ENCODE measurements around the gene TAS1R2. TPM values are rescaled to one million over a fixed set of nuclear protein-coding genes. Genes with fewer than 3 reads are reported as not detected.
A peak's percentile ranks its signal among the peaks of the same experiment; 100 is the strongest.

Gene TAS1R2
- total and polyA plus RNA-seq, 9 of the 15 experiments (the other 6 are each of a cell fraction or from before 2014, with no cell fraction given) = not detected

DNA sequence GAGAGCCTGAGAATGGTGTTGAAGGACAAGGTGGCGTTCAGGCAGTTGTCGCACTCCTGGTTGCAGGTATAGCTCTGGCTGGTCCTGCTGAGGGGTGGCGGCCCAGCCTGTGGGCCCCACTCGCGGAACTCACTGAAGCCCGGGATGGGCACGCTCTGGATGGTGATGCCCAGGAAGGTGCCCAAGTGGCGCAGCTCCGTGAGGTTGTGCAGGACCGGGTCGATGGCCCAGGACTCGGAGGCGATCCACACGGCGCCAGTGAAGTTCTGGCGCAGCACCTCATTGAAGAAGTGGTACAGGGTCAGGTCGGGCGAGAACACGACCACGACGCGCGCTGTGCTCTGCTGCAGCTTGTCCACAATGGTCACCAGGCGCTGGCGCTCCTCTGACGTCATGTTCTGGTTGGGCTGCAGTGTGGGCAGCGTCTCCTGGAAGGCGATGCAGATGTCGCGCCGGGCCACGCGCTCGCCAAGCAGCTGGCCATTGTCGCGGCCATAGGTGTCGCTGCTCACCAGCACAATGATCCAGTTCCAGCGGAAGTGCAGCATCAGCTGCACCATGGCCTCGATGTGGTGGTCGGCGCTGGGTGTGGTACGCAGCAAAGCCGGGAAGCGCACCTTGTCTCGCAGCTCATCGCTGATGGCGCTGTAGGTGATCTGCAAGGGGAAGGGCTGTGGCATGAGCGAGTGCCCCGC, 5.0 kb downstream of the TAS1R2 start (continued):
- TF ChIP-seq, protein P1, sequence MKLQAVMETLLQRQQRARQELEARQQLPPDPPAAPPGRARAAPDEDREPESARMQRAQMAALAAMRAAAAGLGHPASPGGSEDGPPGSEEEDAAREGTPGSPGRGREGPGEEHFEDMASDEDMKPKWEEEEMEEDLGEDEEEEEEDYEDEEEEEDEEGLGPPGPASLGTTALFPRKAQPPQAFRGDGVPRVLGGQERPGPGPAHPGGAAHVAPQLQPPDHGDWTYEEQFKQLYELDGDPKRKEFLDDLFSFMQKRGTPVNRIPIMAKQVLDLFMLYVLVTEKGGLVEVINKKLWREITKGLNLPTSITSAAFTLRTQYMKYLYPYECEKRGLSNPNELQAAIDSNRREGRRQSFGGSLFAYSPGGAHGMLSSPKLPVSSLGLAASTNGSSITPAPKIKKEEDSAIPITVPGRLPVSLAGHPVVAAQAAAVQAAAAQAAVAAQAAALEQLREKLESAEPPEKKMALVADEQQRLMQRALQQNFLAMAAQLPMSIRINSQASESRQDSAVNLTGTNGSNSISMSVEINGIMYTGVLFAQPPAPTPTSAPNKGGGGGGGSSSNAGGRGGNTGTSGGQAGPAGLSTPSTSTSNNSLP (IDR thresholded peaks at IDR 0.05; ENCODE audit: borderline replicate concordance, low read depth, low read length) = no peak
- no peak for TF ChIP-seq MAFG (tag; conservative IDR thresholded peaks at IDR 0.05)
- TF ChIP-seq, protein P2, sequence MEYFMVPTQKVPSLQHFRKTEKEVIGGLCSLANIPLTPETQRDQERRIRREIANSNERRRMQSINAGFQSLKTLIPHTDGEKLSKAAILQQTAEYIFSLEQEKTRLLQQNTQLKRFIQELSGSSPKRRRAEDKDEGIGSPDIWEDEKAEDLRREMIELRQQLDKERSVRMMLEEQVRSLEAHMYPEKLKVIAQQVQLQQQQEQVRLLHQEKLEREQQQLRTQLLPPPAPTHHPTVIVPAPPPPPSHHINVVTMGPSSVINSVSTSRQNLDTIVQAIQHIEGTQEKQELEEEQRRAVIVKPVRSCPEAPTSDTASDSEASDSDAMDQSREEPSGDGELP (CRISPR knock-in tag; IDR thresholded peaks at IDR 0.05; ENCODE audit: borderline replicate concordance) = peak; percentile 93
- no peak for TF ChIP-seq SMAD4 (CRISPR knock-in tag; conservative IDR thresholded peaks at IDR 0.05)
- TF ChIP-seq, protein P3, sequence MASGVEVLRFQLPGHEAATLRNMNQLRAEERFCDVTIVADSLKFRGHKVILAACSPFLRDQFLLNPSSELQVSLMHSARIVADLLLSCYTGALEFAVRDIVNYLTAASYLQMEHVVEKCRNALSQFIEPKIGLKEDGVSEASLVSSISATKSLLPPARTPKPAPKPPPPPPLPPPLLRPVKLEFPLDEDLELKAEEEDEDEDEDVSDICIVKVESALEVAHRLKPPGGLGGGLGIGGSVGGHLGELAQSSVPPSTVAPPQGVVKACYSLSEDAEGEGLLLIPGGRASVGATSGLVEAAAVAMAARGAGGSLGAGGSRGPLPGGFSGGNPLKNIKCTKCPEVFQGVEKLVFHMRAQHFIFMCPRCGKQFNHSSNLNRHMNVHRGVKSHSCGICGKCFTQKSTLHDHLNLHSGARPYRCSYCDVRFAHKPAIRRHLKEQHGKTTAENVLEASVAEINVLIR (CRISPR knock-in tag; IDR thresholded peaks at IDR 0.05) = no peak
- TF ChIP-seq, protein P4, sequence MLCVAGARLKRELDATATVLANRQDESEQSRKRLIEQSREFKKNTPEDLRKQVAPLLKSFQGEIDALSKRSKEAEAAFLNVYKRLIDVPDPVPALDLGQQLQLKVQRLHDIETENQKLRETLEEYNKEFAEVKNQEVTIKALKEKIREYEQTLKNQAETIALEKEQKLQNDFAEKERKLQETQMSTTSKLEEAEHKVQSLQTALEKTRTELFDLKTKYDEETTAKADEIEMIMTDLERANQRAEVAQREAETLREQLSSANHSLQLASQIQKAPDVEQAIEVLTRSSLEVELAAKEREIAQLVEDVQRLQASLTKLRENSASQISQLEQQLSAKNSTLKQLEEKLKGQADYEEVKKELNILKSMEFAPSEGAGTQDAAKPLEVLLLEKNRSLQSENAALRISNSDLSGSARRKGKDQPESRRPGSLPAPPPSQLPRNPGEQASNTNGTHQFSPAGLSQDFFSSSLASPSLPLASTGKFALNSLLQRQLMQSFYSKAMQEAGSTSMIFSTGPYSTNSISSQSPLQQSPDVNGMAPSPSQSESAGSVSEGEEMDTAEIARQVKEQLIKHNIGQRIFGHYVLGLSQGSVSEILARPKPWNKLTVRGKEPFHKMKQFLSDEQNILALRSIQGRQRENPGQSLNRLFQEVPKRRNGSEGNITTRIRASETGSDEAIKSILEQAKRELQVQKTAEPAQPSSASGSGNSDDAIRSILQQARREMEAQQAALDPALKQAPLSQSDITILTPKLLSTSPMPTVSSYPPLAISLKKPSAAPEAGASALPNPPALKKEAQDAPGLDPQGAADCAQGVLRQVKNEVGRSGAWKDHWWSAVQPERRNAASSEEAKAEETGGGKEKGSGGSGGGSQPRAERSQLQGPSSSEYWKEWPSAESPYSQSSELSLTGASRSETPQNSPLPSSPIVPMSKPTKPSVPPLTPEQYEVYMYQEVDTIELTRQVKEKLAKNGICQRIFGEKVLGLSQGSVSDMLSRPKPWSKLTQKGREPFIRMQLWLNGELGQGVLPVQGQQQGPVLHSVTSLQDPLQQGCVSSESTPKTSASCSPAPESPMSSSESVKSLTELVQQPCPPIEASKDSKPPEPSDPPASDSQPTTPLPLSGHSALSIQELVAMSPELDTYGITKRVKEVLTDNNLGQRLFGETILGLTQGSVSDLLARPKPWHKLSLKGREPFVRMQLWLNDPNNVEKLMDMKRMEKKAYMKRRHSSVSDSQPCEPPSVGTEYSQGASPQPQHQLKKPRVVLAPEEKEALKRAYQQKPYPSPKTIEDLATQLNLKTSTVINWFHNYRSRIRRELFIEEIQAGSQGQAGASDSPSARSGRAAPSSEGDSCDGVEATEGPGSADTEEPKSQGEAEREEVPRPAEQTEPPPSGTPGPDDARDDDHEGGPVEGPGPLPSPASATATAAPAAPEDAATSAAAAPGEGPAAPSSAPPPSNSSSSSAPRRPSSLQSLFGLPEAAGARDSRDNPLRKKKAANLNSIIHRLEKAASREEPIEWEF (CRISPR knock-in tag; IDR thresholded peaks at IDR 0.05) = no peak
- no peak for TF ChIP-seq ZFX (CRISPR knock-in tag; IDR thresholded peaks at IDR 0.05)
- TF ChIP-seq ZC3H11A (IDR thresholded peaks at IDR 0.05; ENCODE audit: low read depth, low read length) = no peak
- TF ChIP-seq, protein P5, sequence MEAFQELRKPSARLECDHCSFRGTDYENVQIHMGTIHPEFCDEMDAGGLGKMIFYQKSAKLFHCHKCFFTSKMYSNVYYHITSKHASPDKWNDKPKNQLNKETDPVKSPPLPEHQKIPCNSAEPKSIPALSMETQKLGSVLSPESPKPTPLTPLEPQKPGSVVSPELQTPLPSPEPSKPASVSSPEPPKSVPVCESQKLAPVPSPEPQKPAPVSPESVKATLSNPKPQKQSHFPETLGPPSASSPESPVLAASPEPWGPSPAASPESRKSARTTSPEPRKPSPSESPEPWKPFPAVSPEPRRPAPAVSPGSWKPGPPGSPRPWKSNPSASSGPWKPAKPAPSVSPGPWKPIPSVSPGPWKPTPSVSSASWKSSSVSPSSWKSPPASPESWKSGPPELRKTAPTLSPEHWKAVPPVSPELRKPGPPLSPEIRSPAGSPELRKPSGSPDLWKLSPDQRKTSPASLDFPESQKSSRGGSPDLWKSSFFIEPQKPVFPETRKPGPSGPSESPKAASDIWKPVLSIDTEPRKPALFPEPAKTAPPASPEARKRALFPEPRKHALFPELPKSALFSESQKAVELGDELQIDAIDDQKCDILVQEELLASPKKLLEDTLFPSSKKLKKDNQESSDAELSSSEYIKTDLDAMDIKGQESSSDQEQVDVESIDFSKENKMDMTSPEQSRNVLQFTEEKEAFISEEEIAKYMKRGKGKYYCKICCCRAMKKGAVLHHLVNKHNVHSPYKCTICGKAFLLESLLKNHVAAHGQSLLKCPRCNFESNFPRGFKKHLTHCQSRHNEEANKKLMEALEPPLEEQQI (IDR thresholded peaks at IDR 0.05) = no peak
- TF ChIP-seq, protein P6, sequence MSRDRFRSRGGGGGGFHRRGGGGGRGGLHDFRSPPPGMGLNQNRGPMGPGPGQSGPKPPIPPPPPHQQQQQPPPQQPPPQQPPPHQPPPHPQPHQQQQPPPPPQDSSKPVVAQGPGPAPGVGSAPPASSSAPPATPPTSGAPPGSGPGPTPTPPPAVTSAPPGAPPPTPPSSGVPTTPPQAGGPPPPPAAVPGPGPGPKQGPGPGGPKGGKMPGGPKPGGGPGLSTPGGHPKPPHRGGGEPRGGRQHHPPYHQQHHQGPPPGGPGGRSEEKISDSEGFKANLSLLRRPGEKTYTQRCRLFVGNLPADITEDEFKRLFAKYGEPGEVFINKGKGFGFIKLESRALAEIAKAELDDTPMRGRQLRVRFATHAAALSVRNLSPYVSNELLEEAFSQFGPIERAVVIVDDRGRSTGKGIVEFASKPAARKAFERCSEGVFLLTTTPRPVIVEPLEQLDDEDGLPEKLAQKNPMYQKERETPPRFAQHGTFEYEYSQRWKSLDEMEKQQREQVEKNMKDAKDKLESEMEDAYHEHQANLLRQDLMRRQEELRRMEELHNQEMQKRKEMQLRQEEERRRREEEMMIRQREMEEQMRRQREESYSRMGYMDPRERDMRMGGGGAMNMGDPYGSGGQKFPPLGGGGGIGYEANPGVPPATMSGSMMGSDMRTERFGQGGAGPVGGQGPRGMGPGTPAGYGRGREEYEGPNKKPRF (IDR thresholded peaks at IDR 0.05; ENCODE audit: low read depth, low read length) = no peak
